Astrocyte (in vitro differentiated cells and primary cell): Measurements from ENCODE around the gene SLCO3A1.

Source experiments
- CTCF ChIP-seq: IDR thresholded peaks from 2 replicates; pipeline ENCODE4 v1.5.1; 2011; ENCODE audit warnings: low read depth, mild to moderate bottlenecking, inconsistent platforms, low read length, moderate library complexity; ENCODE audit not compliant: insufficient read depth
- EZH2 ChIP-seq: IDR thresholded peaks from 2 replicates; pipeline ENCODE4 v1.6.1; 2012; ENCODE audit warnings: mild to moderate bottlenecking, low read length, inconsistent platforms; ENCODE audit not compliant: insufficient read depth

DNA sequence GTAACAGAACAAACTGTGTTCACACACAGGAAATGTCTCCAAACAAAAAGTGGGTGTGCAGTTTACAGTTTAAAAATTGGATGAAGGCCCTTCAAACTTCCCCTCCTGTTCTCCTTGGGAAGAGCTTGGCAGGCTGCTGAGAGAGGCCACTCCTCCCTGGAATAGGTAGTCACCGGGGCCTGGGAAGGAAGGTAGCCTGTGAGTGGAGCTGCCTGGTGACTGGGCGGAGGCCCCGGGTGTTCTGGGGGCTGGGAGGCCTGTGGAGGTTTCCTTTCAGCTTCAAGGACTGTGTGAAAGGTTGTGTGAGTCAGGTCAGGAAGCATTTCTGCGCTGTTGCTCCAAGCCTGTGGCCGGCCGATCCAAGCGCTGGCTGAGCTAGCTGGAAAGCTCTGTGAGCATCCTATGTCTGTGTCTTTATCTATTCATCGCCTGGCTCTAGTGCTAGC is 14.1 kb downstream of the SLCO3A1 start:
- TF ChIP-seq EZH2: no peak
- TF ChIP-seq CTCF: no peak
